BLaER1 treated with 17β-estradiol and CSF1 and Interleukin-3, amounts not matched to agents 10 nM and 100 nM (cell line): ENCODE results near the gene RNU6-7.

ENCODE experiments used
- H3K27ac ChIP-seq, 11 experiments: shearing (Covaris generic); formaldehyde crosslinking; 2 replicates each; pipeline ENCODE4 v1.8.1; 2022
- H3K27me3 ChIP-seq, 11 experiments: shearing (Covaris generic); formaldehyde crosslinking; 2 replicates each; pipeline ENCODE4 v1.8.1; 2022
- H3K36me3 ChIP-seq, 11 experiments: shearing (Covaris generic); formaldehyde crosslinking; 2 replicates each; pipeline ENCODE4 v1.8.1; 2022
- H3K4me1 ChIP-seq, 10 experiments: shearing (Covaris generic); formaldehyde crosslinking; 2 replicates each; pipeline ENCODE4 v1.8.1; 2022
- H3K4me2 ChIP-seq, 11 experiments: shearing (Covaris generic); formaldehyde crosslinking; 2 replicates each; pipeline ENCODE4 v1.8.1; 2022
- H3K4me3 ChIP-seq, 10 experiments: shearing (Covaris generic); formaldehyde crosslinking; 2 replicates each; pipeline ENCODE4 v1.8.1; 2022
- H3K9ac ChIP-seq, 11 experiments: shearing (Covaris generic); formaldehyde crosslinking; 2 replicates each; pipeline ENCODE4 v1.8.1; 2022
- H3K9me3 ChIP-seq, 11 experiments: shearing (Covaris generic); formaldehyde crosslinking; replicated peaks in 1 of 11; 2 replicates each; pipeline ENCODE4 v1.8.1; 2022
- H4K20me1 ChIP-seq, 11 experiments: shearing (Covaris generic); formaldehyde crosslinking; 2 replicates each; pipeline ENCODE4 v1.8.1; 2022
- Cebpa-rat ChIP-seq, 11 experiments: shearing (Covaris generic); IDR thresholded peaks; 2 replicates each; pipeline ENCODE4 v1.8.1; 2022

RNU6-7 gene

DNA sequence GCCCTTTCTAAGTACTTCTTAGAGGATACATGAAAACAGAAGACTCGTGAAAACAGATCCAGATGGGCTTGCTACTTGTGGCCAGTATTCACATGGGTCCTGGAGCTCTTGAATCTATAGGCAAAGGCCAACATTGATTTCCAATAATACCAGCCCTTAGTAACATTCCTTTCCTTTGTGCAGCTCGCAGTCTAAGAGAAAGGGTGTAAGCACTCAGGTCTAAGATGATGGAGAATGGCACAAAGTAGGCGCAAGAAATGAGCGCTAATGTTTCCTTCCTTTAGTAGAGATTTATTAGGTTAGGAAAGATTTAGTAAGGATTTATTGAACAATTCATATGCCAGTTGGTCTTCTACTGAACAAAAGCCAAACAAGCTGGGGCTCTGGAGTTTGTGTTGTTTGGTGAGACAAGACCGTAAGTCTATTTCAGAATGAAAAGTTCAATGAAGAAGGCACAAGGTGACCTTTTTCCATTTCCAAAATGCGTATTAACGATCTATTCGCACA, 699 bp downstream of the RNU6-7 start:
- peaks cover 27 to 62% (median 40%) of the 10 kb centered on the region in 10 experiments for H3K4me1 ChIP-seq
- TF ChIP-seq Cebpa-rat (IDR thresholded peaks at IDR 0.05): no peak
- peak overlapping the region; percentile 87 to 99 (median 93) for H3K4me2 ChIP-seq
- H3K9me3 ChIP-seq: no peaks in the 10 kb centered on the region
- peak overlapping the region; percentile 49 to 81 (median 76) for H3K4me3 ChIP-seq
- H3K9ac ChIP-seq: peak overlapping the region in 10 of 11 experiments; percentile 76 to 96 (median 93); a peak in 18 of 22 replicates
- peak overlapping the region in 9 of 11 experiments; percentile 82 to 97 (median 94); a peak in 18 of 22 replicates for H3K27ac ChIP-seq
- H3K36me3 ChIP-seq: no peaks in the 10 kb centered on the region
- H3K27me3 ChIP-seq: peaks cover 0 to 26% (median 4%) of the 10 kb centered on the region in 11 experiments; a peak in 9 of 22 replicates
- H4K20me1 ChIP-seq: no peaks in the 10 kb centered on the region

DNA sequence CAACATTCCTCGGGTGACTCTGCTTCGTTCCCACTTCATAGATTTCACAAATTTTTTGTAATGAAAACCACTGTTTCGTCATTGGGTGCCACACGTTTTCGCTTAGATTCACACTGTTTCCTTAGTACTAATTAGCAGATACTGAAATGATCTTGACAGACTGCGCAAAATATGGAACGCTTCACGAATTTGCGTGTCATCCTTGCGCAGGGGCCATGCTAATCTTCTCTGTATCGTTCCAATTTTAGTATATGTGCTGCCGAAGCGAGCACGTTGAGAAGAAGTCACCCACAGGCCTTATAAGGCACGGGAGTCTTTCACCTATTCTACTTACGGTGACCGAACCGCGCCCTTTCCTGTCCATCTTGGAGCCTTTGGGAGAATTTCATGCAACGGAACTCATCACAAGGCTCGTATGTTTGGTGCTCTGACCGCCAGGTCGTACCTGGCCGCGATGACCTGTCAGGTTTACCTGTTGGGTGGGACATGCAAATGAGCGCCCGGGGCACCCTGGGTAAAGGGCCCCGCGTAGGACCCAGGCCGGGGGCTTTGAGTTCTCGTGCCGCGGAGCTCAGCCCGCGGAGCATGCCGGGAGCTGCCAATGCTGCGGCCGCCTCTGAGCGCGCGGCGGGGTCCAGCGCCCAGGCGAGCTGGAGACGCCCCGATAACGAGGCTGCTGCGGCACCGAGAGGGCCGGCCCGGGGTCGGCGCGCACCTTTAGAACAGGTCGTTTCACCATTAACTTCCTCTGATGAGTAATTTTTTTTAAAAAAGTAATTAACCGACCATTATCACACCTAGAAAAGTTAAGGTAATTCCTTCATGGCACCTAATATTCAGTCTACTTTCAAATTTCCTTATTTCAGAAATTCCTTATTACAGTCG, 1.4 kb downstream of the RNU6-7 start, which contains the start of gene RNU6-8:
TSS of gene RNU6-8 (minus strand) at position 272 of the 885 bp plus-strand sequence.
- Histone ChIP-seq H3K4me3 (peak within 1 kb of the TSS; percentile 49 to 81 (median 76)), H3K4me1 (peaks cover 27 to 62% (median 40%) of the 10 kb centered on the region in 10 experiments), H3K27ac (peak within 1 kb of the TSS in 10 of 11 experiments; percentile 71 to 97 (median 93); a peak in 20 of 22 replicates), H3K27me3 (peaks cover 0 to 26% (median 4%) of the 10 kb centered on the region in 11 experiments; a peak in 9 of 22 replicates), H3K4me2 (peak within 1 kb of the TSS; percentile 87 to 99 (median 93)), H3K36me3 (no peaks in the 10 kb centered on the region), H4K20me1 (no peaks in the 10 kb centered on the region), H3K9me3 (no peaks in the 10 kb centered on the region), H3K9ac (peak within 1 kb of the TSS; percentile 43 to 96 (median 92); a peak in 21 of 22 replicates)
- TF ChIP-seq Cebpa-rat (IDR thresholded peaks at IDR 0.05): no peak

DNA sequence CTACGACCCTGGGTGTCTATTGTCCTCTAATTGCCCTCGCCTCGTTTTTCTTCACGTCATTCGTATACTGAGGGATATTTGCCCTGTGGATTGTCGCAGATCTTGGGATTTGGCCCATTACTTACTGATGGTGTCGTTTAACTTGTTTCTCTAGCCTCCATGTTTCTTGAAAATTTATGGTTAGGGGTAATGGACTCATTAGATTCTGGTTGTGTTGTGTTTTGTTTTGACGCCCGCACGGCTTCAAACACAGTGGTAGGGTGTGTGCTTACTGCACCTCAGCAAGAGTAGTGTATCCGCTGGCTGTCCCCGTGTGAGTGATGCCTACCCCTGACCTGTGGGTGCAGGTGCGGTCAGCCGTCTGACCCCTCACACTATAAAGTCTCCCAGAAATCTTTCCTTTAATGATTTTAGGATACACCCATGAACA, 2.1 kb downstream of the RNU6-7 start:
- H3K9me3 ChIP-seq: no peaks in the 10 kb centered on the region
- peaks cover 0 to 26% (median 4%) of the 10 kb centered on the region in 11 experiments; a peak in 9 of 22 replicates for H3K27me3 ChIP-seq
- peak overlapping the region; percentile 87 to 99 (median 93) for H3K4me2 ChIP-seq
- H4K20me1 ChIP-seq: no peaks in the 10 kb centered on the region
- peak overlapping the region; percentile 49 to 81 (median 76); a peak in 19 of 20 replicates for H3K4me3 ChIP-seq
- peak overlapping the region in 9 of 11 experiments; percentile 83 to 96 (median 94); a peak in 18 of 22 replicates for H3K9ac ChIP-seq
- no peak for TF ChIP-seq Cebpa-rat (IDR thresholded peaks at IDR 0.05)
- peak overlapping the region in 8 of 11 experiments; percentile 82 to 96 (median 93); a peak in 9 of 22 replicates for H3K27ac ChIP-seq
- H3K36me3 ChIP-seq: no peaks in the 10 kb centered on the region
- H3K4me1 ChIP-seq: peaks cover 27 to 62% (median 40%) of the 10 kb centered on the region in 10 experiments

DNA sequence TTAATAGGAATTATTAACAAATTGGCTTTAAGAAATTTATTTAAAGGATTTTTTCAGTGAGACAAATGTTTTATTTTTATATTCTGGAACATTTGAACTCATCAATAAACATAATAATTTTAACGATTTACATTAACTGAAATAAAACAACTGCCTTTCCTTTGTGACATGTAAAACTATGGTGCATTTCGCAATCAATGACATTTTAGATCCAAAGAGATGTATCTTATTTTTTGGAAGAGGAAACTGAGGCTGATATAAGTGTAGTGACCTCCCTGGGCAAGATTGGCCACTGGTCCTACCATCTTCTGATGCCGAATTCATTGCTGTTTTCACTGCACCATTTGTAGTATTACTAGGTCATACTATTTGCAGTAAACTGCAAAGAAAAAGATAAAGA, 3.7 kb downstream of the RNU6-7 start:
- peaks cover 0 to 26% (median 4%) of the 10 kb centered on the region in 11 experiments; a peak in 9 of 22 replicates for H3K27me3 ChIP-seq
- no peaks in the 10 kb centered on the region for H4K20me1 ChIP-seq
- peak in 3 of 11 experiments; percentile 8 to 67 (median 57); a peak in 5 of 22 replicates for TF ChIP-seq Cebpa-rat (IDR thresholded peaks at IDR 0.05)
- H3K4me2 ChIP-seq: peak overlapping the region in 8 of 11 experiments; percentile 1 to 80 (median 58); a peak in 15 of 22 replicates
- no peak overlapping the region for H3K9ac ChIP-seq
- H3K9me3 ChIP-seq: no peaks in the 10 kb centered on the region
- H3K4me3 ChIP-seq: no peak overlapping the region
- no peaks in the 10 kb centered on the region for H3K36me3 ChIP-seq
- H3K27ac ChIP-seq: no peak overlapping the region
- peaks cover 21 to 54% (median 32%) of the 10 kb centered on the region in 10 experiments for H3K4me1 ChIP-seq

DNA sequence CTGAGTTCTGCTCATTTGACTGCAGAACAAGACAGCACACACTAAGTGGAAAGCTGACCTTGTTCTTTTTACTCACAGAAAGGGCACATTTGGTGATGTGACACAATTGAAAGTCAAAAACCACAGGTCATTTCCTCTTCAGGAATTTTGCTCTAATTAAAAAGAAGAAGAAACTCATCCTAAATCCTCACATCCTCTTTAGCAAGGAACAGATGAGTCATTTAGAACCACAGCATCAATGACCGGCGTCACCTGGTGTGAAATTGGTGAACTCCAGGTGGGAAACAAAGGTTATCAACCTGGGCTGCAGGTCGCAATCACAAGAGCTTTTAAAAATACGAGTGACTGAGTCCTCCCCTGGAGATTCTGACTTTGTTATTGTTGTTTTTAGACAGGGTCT, 4.1 kb downstream of the RNU6-7 start:
- Histone ChIP-seq H3K4me2 (peak overlapping the region in 8 of 11 experiments; percentile 1 to 80 (median 58); a peak in 15 of 22 replicates), H3K27ac (no peak overlapping the region)
- TF ChIP-seq Cebpa-rat (IDR thresholded peaks at IDR 0.05): no peak

DNA sequence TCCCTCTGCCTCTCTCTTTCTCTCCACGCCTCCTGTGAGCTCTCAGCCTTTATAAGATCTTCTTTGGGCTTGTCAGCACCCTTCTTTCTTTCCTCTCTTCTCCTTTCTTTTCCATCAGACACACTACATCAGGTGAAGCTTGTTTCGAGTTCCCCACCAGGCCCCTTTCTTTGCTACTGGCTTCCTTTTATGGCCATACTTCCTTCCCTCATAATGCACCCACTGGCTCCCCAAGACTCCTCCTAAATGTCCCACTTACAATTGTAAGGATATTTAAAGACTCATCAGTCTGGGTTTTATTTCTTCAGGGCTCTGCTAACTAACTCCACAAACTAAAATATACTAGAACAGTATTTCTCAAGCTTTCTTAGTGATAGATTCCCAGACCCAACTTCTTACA, 4.7 kb downstream of the RNU6-7 start:
- Histone ChIP-seq H3K36me3 (no peaks in the 10 kb centered on the region), H3K4me2 (peak overlapping the region in 5 of 11 experiments; percentile 45 to 80 (median 72); a peak in 8 of 22 replicates), H3K4me3 (no peak overlapping the region), H3K9ac (no peak overlapping the region), H3K4me1 (peaks cover 18 to 48% (median 31%) of the 10 kb centered on the region in 10 experiments), H3K27me3 (peaks cover 0 to 26% (median 4%) of the 10 kb centered on the region in 11 experiments; a peak in 9 of 22 replicates), H4K20me1 (no peaks in the 10 kb centered on the region), H3K27ac (no peak overlapping the region), H3K9me3 (no peaks in the 10 kb centered on the region)
- TF ChIP-seq Cebpa-rat (IDR thresholded peaks at IDR 0.05): no peak

More for the DNA sequence above, 4.1 kb downstream of the RNU6-7 start:
- H4K20me1 ChIP-seq: no peaks in the 10 kb centered on the region
- no peaks in the 10 kb centered on the region for H3K36me3 ChIP-seq
- no peak overlapping the region for H3K4me3 ChIP-seq
- H3K4me1 ChIP-seq: peaks cover 20 to 52% (median 31%) of the 10 kb centered on the region in 10 experiments
- H3K9me3 ChIP-seq: no peaks in the 10 kb centered on the region
- no peak overlapping the region for H3K9ac ChIP-seq
- H3K27me3 ChIP-seq: peaks cover 0 to 26% (median 4%) of the 10 kb centered on the region in 11 experiments; a peak in 9 of 22 replicates

DNA sequence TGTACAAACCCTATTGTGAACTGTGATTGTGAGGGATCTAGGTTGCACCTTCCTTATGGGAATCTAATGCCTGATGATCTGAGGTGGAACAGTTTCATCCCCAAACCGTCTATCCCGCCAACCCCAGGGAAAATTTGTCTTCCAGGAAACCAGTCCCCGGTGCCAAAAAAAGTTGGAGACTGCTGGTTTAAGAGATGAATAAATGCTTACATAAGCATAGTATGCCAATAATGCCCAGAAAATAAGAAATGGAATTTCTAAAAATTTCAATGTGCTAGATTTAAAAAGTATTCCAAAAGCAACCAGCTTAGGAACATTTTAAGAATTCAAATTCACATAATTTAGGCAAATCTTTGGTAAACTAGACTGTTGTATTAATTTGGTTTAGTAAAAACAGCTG, 6.6 kb downstream of the RNU6-7 start:
- TF ChIP-seq Cebpa-rat (IDR thresholded peaks at IDR 0.05): no peak
- Histone ChIP-seq H3K27me3 (peaks cover 0 to 11% (median 4%) of the 10 kb centered on the region in 11 experiments; a peak in 9 of 22 replicates), H3K9ac (no peak overlapping the region), H3K9me3 (no peaks in the 10 kb centered on the region), H4K20me1 (no peaks in the 10 kb centered on the region), H3K4me1 (peaks cover 8 to 29% (median 19%) of the 10 kb centered on the region in 10 experiments), H3K36me3 (no peaks in the 10 kb centered on the region), H3K4me3 (no peak overlapping the region), H3K27ac (no peak overlapping the region), H3K4me2 (no peak overlapping the region)

DNA sequence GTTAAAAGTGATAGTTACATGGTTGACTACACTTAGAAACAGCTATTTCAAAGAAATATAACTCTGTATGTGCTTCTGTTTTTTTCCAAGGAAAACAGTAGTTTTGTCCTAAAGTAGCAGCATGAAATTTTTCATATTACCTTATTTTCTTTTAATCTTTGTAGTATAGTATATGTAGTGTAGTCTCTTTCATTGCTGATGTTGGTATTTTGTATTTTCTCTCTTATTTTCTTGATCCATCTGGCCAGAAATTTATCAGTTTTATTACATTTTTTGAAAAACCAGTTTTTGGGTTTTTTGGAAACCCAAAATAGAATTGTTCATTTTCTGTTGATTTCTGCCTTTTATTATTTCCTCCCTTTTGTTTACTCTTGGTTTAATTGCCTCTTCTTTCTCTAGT, 7.6 kb downstream of the RNU6-7 start:
- Histone ChIP-seq H3K27me3 (peaks cover 0 to under 1% (median 0%) of the 10 kb centered on the region in 11 experiments; a peak in 1 of 22 replicates), H4K20me1 (no peaks in the 10 kb centered on the region), H3K9ac (no peak overlapping the region), H3K36me3 (no peaks in the 10 kb centered on the region), H3K9me3 (no peaks in the 10 kb centered on the region), H3K4me3 (no peak overlapping the region), H3K4me2 (no peak overlapping the region), H3K4me1 (peaks cover 0 to 23% (median 11%) of the 10 kb centered on the region in 10 experiments; a peak in 14 of 20 replicates), H3K27ac (no peak overlapping the region)
- no peak for TF ChIP-seq Cebpa-rat (IDR thresholded peaks at IDR 0.05)
